ENCODE measurements around the gene FHIT. TPM values are rescaled to one million over a fixed set of nuclear protein-coding genes. Genes with fewer than 3 reads are reported as not detected.
A peak's percentile ranks its signal among the peaks of the same experiment; 100 is the strongest.

Gene FHIT
- total and polyA plus RNA-seq, 2 of the 4 experiments (the other 2 are of a cell fraction): 0.07 TPM; not detected in 1

- Histone ChIP-seq H3K4ac (ENCODE audit: low read depth, low read length) (no peak overlapping the region), H3K9me1 (ENCODE audit: insufficient read depth, low read length) (no peaks in the 10 kb centered on the region), H3K4me3 (ENCODE audit: insufficient read depth, low read depth, low read length) (no peak overlapping the region), H2AK9ac (replicated peaks; ENCODE audit: low read depth, low read length, poor library complexity) (no peak overlapping the region), H3K4me1 (ENCODE audit: control insufficient read depth, insufficient read depth, low read length) (no peaks in the 10 kb centered on the region), H3K79me1 (ENCODE audit: low read depth in 1 of 2, low read length in 2 of 2) (no peaks in the 10 kb centered on the region), H2AFZ (replicated peaks; ENCODE audit: low read length, poor library complexity) (no peak overlapping the region), H3K18ac (ENCODE audit: low read depth, low read length) (no peak overlapping the region), H4K8ac (ENCODE audit: low read depth in 2 of 2, low read length in 2 of 2) (no peak overlapping the region), H3K23ac (ENCODE audit: low read depth, low read length) (no peak overlapping the region), H3K14ac (replicated peaks; ENCODE audit: low read depth, low read length) (no peak overlapping the region), H2BK15ac (ENCODE audit: low read depth, low read length) (no peak overlapping the region), H3K27ac (ENCODE audit: insufficient read depth, low read length) (no peak overlapping the region), H3K9ac (ENCODE audit: low read depth, low read length) (no peak overlapping the region), H3K9me3 (ENCODE audit: control insufficient read depth, insufficient read depth, low read length) (peaks cover 2% of the 10 kb centered on the region; the same call in 1 of the 2 replicates), H3K27me3 (ENCODE audit: control insufficient read depth, insufficient read depth, low read length) (no peaks in the 10 kb centered on the region), H3K4me2 (ENCODE audit: low read depth, low read length) (no peak overlapping the region), H2AK5ac (ENCODE audit: low read depth, low read length) (no peak overlapping the region), H2BK120ac (ENCODE audit: low read depth, low read length) (no peak overlapping the region), H2BK5ac (ENCODE audit: low read depth, low read length, poor library complexity, severe bottlenecking) (no peak overlapping the region), H2BK20ac (ENCODE audit: low read depth, low read length) (no peak overlapping the region), H3K36me3 (ENCODE audit: control insufficient read depth, insufficient read depth, low read length) (no peaks in the 10 kb centered on the region), H4K5ac (ENCODE audit: low read depth, low read length) (no peak overlapping the region), H4K20me1 (ENCODE audit: insufficient read depth, low read length) (no peaks in the 10 kb centered on the region), H3K56ac (ENCODE audit: extremely low read depth, insufficient read depth, low read length) (no peak overlapping the region), H4K91ac (ENCODE audit: insufficient read depth, low read depth, low read length) (no peak overlapping the region)
- no CpG with 5 or more reads among the region's 3 CpGs for WGBS, 2 experiments (ENCODE audit: extremely low coverage in 2 of 2, insufficient read length in 1 of 2)
- ChIA-PET CTCF (no interaction called here), POLR2A (ENCODE audit: unreplicated experiment) (no interaction called here)
- BruUV-seq (replicated peaks): no TSS peak
- dilution Hi-C loops (cut with HindIII; ENCODE audit: low sequenced_read_pairs, unreplicated experiment): no loop called here
- TF ChIP-seq MXI1 (IDR thresholded peaks at IDR 0.05; ENCODE audit: borderline replicate concordance, low read depth, low read length) (0 out of 2 replicates have a peak, but pooled peaks have one; percentile 26), CTCF (conservative IDR thresholded peaks at IDR 0.05; ENCODE audit: low read depth, low read length) (no peak)
- DNase-seq (peak; percentile 66), ATAC-seq (ENCODE audit: low read depth) (peak; percentile 67)
- intact Hi-C loops (cut with micrococcal nuclease): no loop called here
- in situ Hi-C loops (cut with MboI; ENCODE audit: low sequenced_read_pairs): no loop called here
Observed at GRCh38 chr3:60935709-60936108, 315.5 kb downstream of the FHIT start.
